ENCODE measurements around the gene VIL1.

VIL1 gene

DNA sequence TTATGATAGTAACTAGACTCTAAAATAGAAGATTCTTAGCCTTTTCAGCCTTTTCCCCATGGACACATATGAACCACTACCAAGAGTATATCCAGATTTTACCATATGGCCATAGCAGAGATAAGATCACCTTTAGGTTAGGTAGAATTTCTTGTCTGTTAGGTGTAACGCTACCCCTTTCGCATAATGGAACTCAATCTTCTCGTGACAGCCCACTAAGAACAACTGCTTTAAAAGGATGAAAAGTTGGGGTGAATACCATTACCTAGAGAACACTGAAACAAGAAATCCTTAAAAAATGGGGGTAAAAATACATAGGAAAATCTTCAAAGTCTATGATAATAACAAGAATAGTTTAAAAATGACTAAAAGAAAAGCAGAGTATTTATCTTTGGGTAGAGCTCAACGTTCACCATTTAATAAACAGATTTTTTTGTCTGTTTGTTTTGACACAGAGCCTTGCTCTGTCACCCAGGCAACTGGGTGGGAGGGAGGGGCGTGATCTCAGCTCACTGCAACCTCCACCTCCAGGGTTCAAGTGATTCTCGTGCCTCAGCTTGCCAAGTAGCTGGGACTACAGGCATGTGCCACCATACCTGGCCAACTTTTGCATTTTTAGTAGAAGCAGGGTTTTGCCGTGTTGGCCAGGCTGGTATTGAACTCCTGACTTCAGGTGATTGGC is 67.2 kb downstream of the VIL1 start:
- no peak for DNase-seq (ENCODE audit: low read depth in 1 of 2, low spot score in 1 of 2)
- H3K4me3 ChIP-seq (replicated peaks; ENCODE audit: insufficient read depth, low read length) = no peak overlapping the region
- no peak overlapping the region for H3K27ac ChIP-seq (replicated peaks)
- TF ChIP-seq GABPA (IDR thresholded peaks at IDR 0.05; ENCODE audit: low read depth) (no peak), SPI1 (IDR thresholded peaks at IDR 0.05; ENCODE audit: borderline replicate concordance, low read depth) (no peak), POLR2AphosphoS5 (IDR thresholded peaks at IDR 0.05; ENCODE audit: low read depth) (no peak)
- TF ChIP-seq, protein P1, sequence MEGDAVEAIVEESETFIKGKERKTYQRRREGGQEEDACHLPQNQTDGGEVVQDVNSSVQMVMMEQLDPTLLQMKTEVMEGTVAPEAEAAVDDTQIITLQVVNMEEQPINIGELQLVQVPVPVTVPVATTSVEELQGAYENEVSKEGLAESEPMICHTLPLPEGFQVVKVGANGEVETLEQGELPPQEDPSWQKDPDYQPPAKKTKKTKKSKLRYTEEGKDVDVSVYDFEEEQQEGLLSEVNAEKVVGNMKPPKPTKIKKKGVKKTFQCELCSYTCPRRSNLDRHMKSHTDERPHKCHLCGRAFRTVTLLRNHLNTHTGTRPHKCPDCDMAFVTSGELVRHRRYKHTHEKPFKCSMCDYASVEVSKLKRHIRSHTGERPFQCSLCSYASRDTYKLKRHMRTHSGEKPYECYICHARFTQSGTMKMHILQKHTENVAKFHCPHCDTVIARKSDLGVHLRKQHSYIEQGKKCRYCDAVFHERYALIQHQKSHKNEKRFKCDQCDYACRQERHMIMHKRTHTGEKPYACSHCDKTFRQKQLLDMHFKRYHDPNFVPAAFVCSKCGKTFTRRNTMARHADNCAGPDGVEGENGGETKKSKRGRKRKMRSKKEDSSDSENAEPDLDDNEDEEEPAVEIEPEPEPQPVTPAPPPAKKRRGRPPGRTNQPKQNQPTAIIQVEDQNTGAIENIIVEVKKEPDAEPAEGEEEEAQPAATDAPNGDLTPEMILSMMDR (IDR thresholded peaks at IDR 0.05; ENCODE audit: insufficient read depth, low read length) = no peak
- TF ChIP-seq, protein P2, sequence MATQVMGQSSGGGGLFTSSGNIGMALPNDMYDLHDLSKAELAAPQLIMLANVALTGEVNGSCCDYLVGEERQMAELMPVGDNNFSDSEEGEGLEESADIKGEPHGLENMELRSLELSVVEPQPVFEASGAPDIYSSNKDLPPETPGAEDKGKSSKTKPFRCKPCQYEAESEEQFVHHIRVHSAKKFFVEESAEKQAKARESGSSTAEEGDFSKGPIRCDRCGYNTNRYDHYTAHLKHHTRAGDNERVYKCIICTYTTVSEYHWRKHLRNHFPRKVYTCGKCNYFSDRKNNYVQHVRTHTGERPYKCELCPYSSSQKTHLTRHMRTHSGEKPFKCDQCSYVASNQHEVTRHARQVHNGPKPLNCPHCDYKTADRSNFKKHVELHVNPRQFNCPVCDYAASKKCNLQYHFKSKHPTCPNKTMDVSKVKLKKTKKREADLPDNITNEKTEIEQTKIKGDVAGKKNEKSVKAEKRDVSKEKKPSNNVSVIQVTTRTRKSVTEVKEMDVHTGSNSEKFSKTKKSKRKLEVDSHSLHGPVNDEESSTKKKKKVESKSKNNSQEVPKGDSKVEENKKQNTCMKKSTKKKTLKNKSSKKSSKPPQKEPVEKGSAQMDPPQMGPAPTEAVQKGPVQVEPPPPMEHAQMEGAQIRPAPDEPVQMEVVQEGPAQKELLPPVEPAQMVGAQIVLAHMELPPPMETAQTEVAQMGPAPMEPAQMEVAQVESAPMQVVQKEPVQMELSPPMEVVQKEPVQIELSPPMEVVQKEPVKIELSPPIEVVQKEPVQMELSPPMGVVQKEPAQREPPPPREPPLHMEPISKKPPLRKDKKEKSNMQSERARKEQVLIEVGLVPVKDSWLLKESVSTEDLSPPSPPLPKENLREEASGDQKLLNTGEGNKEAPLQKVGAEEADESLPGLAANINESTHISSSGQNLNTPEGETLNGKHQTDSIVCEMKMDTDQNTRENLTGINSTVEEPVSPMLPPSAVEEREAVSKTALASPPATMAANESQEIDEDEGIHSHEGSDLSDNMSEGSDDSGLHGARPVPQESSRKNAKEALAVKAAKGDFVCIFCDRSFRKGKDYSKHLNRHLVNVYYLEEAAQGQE (IDR thresholded peaks at IDR 0.05; ENCODE audit: insufficient replicate concordance, low read depth) = no peak
- H3K27me3 ChIP-seq (ENCODE audit: insufficient read depth, poor library complexity, severe bottlenecking) = no peaks in the 10 kb centered on the region

DNA sequence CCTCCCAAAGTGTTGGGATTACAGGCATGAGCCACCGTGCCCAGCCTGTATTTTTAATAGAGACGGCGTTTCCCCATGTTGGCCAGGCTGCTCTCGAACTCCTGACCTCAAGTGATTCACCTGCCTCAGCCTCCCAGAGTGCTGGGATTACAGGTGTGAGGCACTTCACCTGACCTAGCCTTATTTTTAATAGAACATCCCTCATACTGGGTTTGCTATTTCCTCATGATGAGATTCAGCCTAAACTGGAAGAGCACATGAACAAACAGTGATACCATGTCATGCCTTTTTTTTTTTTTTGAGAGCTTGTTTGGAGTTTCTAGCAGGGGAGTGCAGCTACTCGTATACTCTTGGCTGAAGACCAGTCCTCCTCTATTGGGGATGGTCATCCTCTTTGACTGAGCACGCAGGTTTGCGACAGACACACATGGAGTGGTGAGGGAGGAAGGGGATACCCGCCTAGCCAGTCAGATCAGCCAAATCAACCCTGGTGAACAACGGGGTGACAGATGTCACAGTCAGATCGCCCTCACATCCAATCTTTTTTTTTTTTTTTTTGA is 81.7 kb downstream of the VIL1 start:
- no peak overlapping the region for H3K4me3 ChIP-seq (replicated peaks; ENCODE audit: insufficient read depth, low read length)
- H3K27me3 ChIP-seq (ENCODE audit: insufficient read depth, poor library complexity, severe bottlenecking) = no peaks in the 10 kb centered on the region
- no peak overlapping the region for H3K27ac ChIP-seq (replicated peaks)
- TF ChIP-seq, protein P1 (IDR thresholded peaks at IDR 0.05; ENCODE audit: insufficient read depth, low read length) = no peak
- TF ChIP-seq, protein P2 (IDR thresholded peaks at IDR 0.05; ENCODE audit: insufficient replicate concordance, low read depth) = no peak
- TF ChIP-seq GABPA (IDR thresholded peaks at IDR 0.05; ENCODE audit: low read depth) = no peak
- TF ChIP-seq SPI1 (IDR thresholded peaks at IDR 0.05; ENCODE audit: borderline replicate concordance, low read depth) = no peak
- no peak for TF ChIP-seq POLR2AphosphoS5 (IDR thresholded peaks at IDR 0.05; ENCODE audit: low read depth)
- no peak for DNase-seq (ENCODE audit: low read depth in 1 of 2, low spot score in 1 of 2)

DNA sequence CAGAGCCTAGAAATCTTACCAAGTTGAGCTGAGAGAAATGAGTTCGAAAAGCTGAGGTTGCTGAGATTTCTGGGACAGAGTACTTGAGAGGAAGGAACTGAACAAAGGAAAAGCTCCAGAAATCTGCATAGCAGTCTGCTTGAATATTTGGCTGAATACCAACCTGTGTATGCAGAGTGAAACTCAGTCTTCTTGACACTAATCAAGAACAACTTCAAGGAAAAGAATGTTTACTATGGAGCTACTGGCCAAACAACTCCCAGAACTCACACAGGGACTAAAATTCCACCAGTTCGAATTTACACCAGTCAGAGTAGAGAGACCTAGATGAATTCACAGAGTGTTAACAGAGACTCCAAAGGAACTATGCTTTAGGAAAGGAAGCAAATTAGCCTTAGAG is 82.7 kb downstream of the VIL1 start:
- TF ChIP-seq, protein P2 (IDR thresholded peaks at IDR 0.05; ENCODE audit: insufficient replicate concordance, low read depth) = no peak
- TF ChIP-seq GABPA (IDR thresholded peaks at IDR 0.05; ENCODE audit: low read depth) (no peak), POLR2AphosphoS5 (IDR thresholded peaks at IDR 0.05; ENCODE audit: low read depth) (no peak), SPI1 (IDR thresholded peaks at IDR 0.05; ENCODE audit: borderline replicate concordance, low read depth) (no peak)
- TF ChIP-seq, protein P1 (IDR thresholded peaks at IDR 0.05; ENCODE audit: insufficient read depth, low read length) = no peak
- H3K27ac ChIP-seq (replicated peaks) = no peak overlapping the region
- no peak for DNase-seq (ENCODE audit: low read depth in 1 of 2, low spot score in 1 of 2)

More for the DNA sequence above, 82.7 kb downstream of the VIL1 start:
- no peaks in the 10 kb centered on the region for H3K27me3 ChIP-seq (ENCODE audit: insufficient read depth, poor library complexity, severe bottlenecking)
- no peak overlapping the region for H3K4me3 ChIP-seq (replicated peaks; ENCODE audit: insufficient read depth, low read length)

All from HL-60 (cell line).